ENCODE measurements around the gene AMZ1. TPM values are rescaled to one million over a fixed set of nuclear protein-coding genes. Genes with fewer than 3 reads are reported as not detected.

Gene AMZ1
- total RNA-seq, 4 donors from 2014 or later: 0.19 to 0.27 TPM; not detected in 2

DNA sequence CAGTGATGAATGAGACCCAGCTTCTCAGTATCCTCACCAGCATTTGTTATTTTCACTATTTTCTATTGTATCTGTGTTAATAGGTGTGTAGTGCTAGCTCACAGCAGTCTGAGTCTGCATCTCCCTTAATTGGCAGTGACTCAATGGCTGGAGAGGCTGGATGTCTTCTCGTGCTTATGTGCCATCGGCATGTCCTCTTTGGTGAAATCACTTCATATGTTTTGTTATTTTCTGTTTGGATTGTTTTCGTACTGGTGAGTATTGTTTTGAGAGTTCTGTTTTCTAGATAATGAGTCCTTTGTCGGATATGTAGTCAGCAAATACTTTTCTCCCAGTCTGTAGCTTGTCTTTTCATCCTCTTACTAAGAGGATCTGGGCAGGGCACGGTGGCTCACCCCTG, 66.1 kb downstream of the AMZ1 start:
- intact Hi-C loops (cut with DNase I; ENCODE audit: low total_unique reads): no loop called here
- 88 to 92% methylated on average over 5 of the region's 5 CpGs for WGBS, 2 donors
- no peak for DNase-seq (ENCODE audit: low spot score in 2 of 2)
- TF ChIP-seq, protein P1, sequence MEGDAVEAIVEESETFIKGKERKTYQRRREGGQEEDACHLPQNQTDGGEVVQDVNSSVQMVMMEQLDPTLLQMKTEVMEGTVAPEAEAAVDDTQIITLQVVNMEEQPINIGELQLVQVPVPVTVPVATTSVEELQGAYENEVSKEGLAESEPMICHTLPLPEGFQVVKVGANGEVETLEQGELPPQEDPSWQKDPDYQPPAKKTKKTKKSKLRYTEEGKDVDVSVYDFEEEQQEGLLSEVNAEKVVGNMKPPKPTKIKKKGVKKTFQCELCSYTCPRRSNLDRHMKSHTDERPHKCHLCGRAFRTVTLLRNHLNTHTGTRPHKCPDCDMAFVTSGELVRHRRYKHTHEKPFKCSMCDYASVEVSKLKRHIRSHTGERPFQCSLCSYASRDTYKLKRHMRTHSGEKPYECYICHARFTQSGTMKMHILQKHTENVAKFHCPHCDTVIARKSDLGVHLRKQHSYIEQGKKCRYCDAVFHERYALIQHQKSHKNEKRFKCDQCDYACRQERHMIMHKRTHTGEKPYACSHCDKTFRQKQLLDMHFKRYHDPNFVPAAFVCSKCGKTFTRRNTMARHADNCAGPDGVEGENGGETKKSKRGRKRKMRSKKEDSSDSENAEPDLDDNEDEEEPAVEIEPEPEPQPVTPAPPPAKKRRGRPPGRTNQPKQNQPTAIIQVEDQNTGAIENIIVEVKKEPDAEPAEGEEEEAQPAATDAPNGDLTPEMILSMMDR (IDR thresholded peaks at IDR 0.05): no peak
- no peak for TF ChIP-seq POLR2A (IDR thresholded peaks at IDR 0.05)
- no peak overlapping the region for H3K4me3 ChIP-seq (ENCODE audit: low read depth, poor library complexity, severe bottlenecking)

GRCh38 chr7:2754912-2755311, 66.9 kb downstream of the AMZ1 start:
- no peak for TF ChIP-seq POLR2A (IDR thresholded peaks at IDR 0.05)
- TF ChIP-seq, protein P1 (IDR thresholded peaks at IDR 0.05): no peak
- no peak overlapping the region for H3K4me3 ChIP-seq (ENCODE audit: low read depth, poor library complexity, severe bottlenecking)
- 93 to 94% methylated on average over 10 of the region's 10 CpGs for whole genome bisulfite sequencing, 2 donors
- no peak for DNase-seq (ENCODE audit: low spot score in 2 of 2)
- intact Hi-C loops (cut with DNase I; ENCODE audit: low total_unique reads): no loop called here

- intact Hi-C loops (cut with DNase I; ENCODE audit: low total_unique reads): no loop called here
- no peak overlapping the region for H3K4me3 ChIP-seq (ENCODE audit: low read depth, poor library complexity, severe bottlenecking)
- DNase-seq (ENCODE audit: low spot score in 2 of 2): no peak
- TF ChIP-seq, protein P1 (IDR thresholded peaks at IDR 0.05): no peak
- TF ChIP-seq POLR2A (IDR thresholded peaks at IDR 0.05): no peak
Observed at GRCh38 chr7:2755531-2755930, 67.5 kb downstream of the AMZ1 start.

- peak in 1 of 2 donors; percentile 88 for DNase-seq (ENCODE audit: low spot score in 2 of 2)
- no peak overlapping the region for H3K4me3 ChIP-seq (ENCODE audit: low read depth, poor library complexity, severe bottlenecking)
- intact Hi-C loops (cut with DNase I; ENCODE audit: low total_unique reads): no loop called here
- no peak for TF ChIP-seq POLR2A (IDR thresholded peaks at IDR 0.05)
- 13 to 17% methylated on average over 11 of the region's 11 CpGs for WGBS, 2 donors
Observed at GRCh38 chr7:2757361-2757903, 69.4 kb downstream of the AMZ1 start.

- intact Hi-C loops (cut with DNase I; ENCODE audit: low total_unique reads): no loop called here
- DNase-seq (ENCODE audit: low spot score in 2 of 2): peak in 1 of 2 donors; percentile 78
- no peak overlapping the region for H3K4me3 ChIP-seq (ENCODE audit: low read depth, poor library complexity, severe bottlenecking)
- WGBS, 2 donors: 15 to 22% methylated on average over 12 of the region's 12 CpGs
- TF ChIP-seq, protein P1 (IDR thresholded peaks at IDR 0.05): no peak
Observed at GRCh38 chr7:2757904-2758672, 70.1 kb downstream of the AMZ1 start.

DNA sequence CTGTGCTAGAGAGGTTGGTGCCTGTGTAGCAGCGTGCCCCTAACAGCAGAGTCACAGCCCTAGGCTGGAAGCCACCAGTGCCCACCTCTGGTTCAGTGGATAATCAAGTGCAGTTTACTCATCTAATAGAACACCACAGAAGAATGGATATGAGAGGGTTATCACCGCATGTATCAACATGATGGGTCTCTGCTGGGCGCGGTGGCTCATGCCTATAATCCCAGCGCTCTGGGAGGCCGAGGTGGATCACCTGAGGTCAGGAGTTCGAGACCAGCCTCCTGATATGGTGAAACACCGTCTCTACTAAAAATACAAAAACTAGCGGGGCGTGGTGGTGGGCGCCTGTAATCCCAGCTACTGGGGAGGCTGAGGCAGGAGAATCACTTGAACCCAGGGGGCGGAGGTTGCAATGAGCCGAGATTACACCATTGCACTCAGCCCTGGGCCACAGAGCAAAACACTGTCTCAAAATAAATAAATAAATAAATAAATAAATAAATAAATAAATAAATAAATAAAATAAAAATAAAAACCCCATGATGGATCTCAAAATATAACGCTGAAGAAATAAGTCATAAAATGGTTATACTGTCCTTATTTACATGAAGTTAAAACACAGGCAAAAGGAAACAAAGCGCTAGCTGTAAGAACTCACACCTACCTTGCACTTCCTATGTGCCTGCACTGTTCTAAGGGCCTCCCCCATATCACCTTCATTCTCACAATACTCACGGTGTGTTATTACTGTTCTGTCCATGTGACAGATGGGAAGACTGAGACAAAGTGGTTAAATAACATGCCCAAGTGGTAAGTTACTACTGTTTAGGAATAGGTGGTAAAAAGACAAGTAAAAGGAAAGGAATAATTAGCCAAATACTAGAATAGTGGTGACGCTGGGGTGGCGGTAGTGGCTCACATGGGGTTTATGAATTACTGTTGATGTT, 70.9 kb downstream of the AMZ1 start:
- WGBS, 2 donors: 78 to 84% methylated on average over 18 of the region's 18 CpGs
- intact Hi-C loops (cut with DNase I; ENCODE audit: low total_unique reads): no loop called here
- TF ChIP-seq POLR2A (IDR thresholded peaks at IDR 0.05): no peak
- TF ChIP-seq, protein P1 (IDR thresholded peaks at IDR 0.05): no peak
- no peak for DNase-seq (ENCODE audit: low spot score in 2 of 2)
- no peak overlapping the region for H3K4me3 ChIP-seq (ENCODE audit: low read depth, poor library complexity, severe bottlenecking)

Measured in lower leg skin (tissue), 4 donors.